Erythroblast (primary cell): ENCODE results near the gene CIP2A.

Source experiments
- GATA1 ChIP-seq: IDR thresholded peaks from 2 replicates; pipeline ENCODE4 v1.6.1; 2011; ENCODE audit warnings: low read depth, mild to moderate bottlenecking, control low read depth, low read length, moderate library complexity
- POLR2A ChIP-seq: IDR thresholded peaks from 2 replicates; pipeline ENCODE4 v1.6.1; 2011; ENCODE audit warnings: mild to moderate bottlenecking, low read length

GRCh38 chr3:108505811-108506210 is 83.4 kb downstream of the CIP2A start:
- no peak for TF ChIP-seq POLR2A
- no peak for TF ChIP-seq GATA1
